Pons (tissue), 1 donor: Measurements from ENCODE around the gene CUTA.
"Not testable (repeated sequence)": the region's sequence is repeated elsewhere in the genome, so short reads cannot be mapped to it uniquely, and the experiment has no call there.

Experiments used
- DNase-seq: peaks from one replicate; pipeline ENCODE4 v3.0.0-alpha.2; 2016; ENCODE audit warnings: low spot score

Gene CUTA

GRCh38 chr6:33405386-33405940, 12.4 kb downstream of the CUTA start:
- no peak for DNase-seq

- DNase-seq = no peak
These were observed 13.0 kb downstream of the CUTA start for GRCh38 chr6:33404884-33405283.

GRCh38 chr6:33399881-33400280, 18.0 kb downstream of the CUTA start:
- not testable (repeated sequence) for DNase-seq

- DNase-seq = not testable (repeated sequence)
These were observed 19.3 kb downstream of the CUTA start for GRCh38 chr6:33398601-33399000.

GRCh38 chr6:33397541-33397940, 20.4 kb downstream of the CUTA start:
- no peak for DNase-seq

- DNase-seq = no peak
These were observed 24.9 kb downstream of the CUTA start for GRCh38 chr6:33392979-33393378.

GRCh38 chr6:33392595-33392948, 25.3 kb downstream of the CUTA start:
- DNase-seq = no peak

- no peak for DNase-seq
These were observed 25.8 kb downstream of the CUTA start for GRCh38 chr6:33391922-33392594.

GRCh38 chr6:33391278-33391921, 26.5 kb downstream of the CUTA start, which contains the start of gene KIFC1:
Gene KIFC1 (plus strand): TSS chr6:33391823. CDS start chr6:33391986, 163 bp downstream.
- peak; percentile 100 for DNase-seq

GRCh38 chr6:33390767-33391277, 27.1 kb downstream of the CUTA start:
- no peak for DNase-seq

- no peak for DNase-seq
These were observed 27.7 kb downstream of the CUTA start for GRCh38 chr6:33390173-33390572.

GRCh38 chr6:33384581-33385020, 33.3 kb downstream of the CUTA start:
- no peak for DNase-seq

GRCh38 chr6:33383427-33384185, 34.3 kb downstream of the CUTA start:
- no peak for DNase-seq

- DNase-seq = no peak
These were observed 37.5 kb downstream of the CUTA start for GRCh38 chr6:33380272-33380981.

- not testable (repeated sequence) for DNase-seq
These were observed 38.7 kb downstream of the CUTA start for GRCh38 chr6:33379184-33379583.

- no peak for DNase-seq
These were observed 40.7 kb downstream of the CUTA start for GRCh38 chr6:33377171-33377570.

- DNase-seq = peak; percentile 41
These were observed 42.7 kb downstream of the CUTA start for GRCh38 chr6:33375143-33375671.

GRCh38 chr6:33373960-33374910, 43.7 kb downstream of the CUTA start:
- no peak for DNase-seq

GRCh38 chr6:33372526-33373123, 45.3 kb downstream of the CUTA start:
- no peak for DNase-seq

- DNase-seq = not testable (repeated sequence)
These were observed 46.0 kb downstream of the CUTA start for GRCh38 chr6:33371901-33372300.
